HG03571 (cell line): ENCODE data around the gene TPM4.
"Not testable (repeated sequence)": the region's sequence is repeated elsewhere in the genome, so short reads cannot be mapped to it uniquely, and the experiment has no call there.

Experiments used
- ATAC-seq: cut with Tn5 transposase; IDR thresholded peaks from one replicate; pipeline ENCODE4 v1.9.1; 2021; ENCODE audit not compliant: unreplicated experiment

The TPM4 gene

DNA sequence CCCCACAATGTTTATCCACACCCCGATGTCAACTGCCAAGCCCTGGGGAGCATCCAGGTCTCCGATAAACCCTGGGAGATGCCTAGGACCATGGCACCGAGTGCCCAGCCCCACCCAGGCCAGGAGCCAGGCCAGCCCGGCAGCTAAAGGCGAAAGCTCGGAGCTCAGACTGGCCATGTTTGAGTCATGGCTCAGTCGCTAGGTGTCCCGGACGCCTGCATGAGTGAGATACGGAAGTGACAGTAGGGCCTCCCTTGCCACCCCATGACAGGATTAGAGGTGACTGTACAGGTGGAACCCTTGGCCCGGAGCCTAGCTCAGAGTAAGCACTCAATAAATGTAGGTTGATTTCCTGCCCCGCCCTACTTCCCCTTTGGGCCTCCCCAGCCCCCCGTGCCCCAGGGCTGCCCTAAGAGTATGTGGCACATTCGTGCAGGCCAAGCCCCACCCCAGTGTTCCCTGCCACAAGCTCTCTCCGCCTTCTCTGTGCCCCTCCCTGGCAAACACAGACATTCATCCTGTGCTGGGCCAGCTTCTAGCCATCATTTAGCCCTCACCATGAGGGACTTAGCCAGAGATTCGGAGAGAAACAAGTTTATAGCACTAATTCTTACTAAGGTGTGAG lies 5.8 kb upstream of the TPM4 start:
- ATAC-seq, result peak; percentile 58

DNA sequence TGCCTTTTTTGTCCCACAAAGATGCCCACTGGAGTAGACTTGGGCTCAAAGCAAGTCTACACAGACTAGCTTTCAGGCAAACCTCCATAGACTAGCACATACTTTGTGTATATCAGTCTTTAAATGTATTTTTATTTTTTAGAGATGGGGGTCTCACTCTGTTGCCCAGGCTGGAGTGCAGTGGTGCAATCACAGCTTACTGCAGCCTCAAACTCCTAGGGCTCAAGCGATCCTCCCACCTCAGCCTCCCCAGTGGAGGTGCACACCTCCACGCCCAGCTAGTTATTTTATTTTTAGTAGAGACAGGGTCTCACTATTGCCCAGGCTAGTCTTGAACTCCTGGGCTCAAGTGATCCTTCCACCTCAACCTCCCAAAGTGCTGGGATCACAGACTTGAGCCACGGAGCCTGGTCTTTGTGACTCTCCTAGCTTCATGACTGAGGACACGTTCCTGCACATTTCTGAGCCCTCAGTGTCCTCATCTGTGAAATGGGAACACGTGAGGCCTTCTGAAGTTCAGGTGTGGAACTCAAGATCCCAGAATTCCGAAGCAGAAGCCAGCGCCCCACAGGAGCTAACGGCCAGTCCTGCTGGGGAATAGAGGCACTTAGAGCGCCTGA lies 5.1 kb upstream of the TPM4 start:
- ATAC-seq, result no peak

GRCh38 chr19:16073481-16073880 lies 2.8 kb upstream of the TPM4 start:
- no peak for ATAC-seq

DNA sequence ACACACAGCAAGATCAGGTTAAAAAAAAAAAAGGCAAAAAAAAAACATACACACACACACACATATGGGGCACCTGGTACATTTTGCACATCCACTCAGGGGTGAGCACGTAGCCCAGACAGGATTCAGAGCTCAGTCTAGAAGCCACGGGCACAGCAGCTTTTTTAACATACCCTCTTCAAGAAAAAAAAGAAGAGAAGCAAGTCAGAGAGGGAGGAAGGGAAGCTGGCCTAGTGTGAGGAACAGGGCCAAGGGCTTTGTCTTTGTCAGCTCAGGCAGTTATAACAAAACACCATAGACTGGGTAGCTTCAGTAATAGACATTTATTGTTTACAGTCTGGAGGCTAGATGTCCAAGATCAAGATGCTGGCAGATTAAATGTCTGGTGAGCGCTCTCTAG lies 2.3 kb upstream of the TPM4 start:
- ATAC-seq, result no peak

DNA sequence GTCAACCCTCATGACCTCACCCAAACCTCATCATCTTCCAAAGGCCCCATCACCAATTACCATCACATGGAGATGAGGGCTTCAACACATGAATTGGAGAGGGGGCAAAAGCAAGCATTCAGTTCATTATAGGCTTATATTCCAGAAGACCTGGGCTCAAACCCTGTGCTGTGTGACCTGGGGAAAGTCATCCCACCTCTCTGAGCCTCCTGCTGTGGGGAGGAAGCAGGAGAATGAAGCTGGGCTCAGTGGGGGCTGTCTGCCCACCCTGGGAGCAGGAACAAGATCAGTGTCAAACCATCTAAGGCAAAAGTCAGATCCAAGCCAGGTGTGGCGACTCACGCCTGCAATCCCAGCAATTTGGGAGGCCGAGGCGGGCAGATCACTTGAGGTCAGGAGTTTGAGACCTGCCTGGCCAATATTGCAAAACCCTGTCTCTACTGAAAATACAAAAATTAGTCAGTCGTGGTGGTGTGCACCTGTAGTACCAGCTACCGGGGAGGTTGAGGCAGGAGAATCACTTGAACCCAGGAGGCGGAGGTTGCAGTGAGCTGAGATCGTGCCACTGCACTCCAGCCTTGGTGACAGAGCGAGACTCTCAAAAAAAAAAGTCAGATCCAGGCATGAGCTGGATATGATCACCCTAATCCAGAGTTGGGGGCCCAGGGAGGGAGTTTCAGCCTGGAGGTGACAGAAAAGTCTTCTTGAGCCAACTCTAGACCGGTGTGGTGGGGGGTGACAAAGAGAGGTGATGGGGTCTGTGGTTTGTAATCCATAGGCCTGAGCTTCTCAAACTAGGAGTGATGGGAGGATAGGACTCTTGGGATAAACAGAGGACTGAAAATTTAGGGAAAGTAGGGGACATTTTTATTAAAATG lies 1.6 kb upstream of the TPM4 start:
- ATAC-seq, result no peak

DNA sequence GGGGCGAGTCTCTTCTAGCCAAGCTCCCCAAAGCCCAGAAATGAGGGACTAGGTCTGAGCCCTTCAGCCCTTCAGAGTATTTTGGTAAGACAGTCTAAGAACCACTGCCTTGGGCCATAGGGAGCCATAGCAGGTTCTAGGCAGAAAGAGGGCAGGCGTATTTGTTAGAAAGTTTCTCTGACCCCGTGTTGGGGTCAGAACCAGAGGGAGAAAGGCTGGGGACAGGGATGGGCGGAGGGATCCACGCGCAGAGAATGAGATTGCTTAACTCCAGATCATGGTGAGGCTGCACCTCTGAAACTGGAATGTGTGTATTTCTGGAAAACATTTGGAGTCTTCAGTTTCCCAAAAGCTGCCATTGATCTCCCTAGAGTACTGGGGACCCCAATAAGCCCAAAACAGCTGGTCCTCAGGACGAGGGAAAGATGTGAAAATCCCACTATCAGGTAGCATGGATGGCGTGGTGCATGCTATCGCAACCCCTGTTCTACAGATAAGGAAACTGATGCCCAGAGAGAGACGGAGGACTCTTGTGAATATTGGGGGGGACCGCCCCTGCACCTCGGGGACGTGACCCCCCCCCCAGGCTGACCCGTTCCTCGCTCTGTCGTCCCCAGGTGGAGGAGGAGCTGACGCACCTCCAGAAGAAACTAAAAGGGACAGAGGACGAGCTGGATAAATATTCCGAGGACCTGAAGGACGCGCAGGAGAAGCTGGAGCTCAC lies 703 bp upstream of the TPM4 start:
- no peak for ATAC-seq

DNA sequence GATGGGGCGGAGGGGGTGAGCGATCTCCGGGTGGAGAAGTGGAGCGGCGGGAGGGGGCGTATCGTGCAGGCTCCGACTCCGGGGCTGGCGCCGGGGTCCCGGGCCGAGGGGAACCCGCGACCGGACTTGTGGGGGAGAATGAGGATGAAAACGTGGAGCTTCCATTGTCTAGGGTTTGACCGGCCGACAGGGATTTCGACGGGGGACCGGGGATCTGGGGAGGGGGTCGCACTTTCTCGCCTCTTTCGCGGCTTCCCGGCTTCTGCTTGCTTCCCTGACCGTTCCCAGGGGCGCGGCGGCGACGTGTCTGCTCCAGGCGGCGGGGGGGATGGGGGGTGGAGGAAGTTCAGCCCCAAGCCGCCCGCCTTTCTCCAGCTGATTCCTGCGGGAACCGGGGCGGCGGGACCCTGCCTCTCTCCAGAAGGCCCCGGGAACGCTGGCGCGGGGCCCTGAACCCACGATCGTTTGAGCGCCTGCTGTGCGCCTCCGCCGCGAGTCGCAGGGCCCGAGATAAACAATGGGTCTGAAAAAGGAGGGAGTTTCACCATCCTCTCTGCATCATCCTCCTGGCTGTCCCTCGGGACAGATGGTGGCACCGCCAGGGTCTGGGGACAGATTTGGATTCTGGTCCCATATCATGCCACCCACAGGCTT lies 790 bp downstream of the TPM4 start:
- no peak for ATAC-seq

- ATAC-seq, result no peak
These were observed 1.9 kb downstream of the TPM4 start for GRCh38 chr19:16077984-16078758.

- ATAC-seq, result no peak
These were observed 2.7 kb downstream of the TPM4 start for GRCh38 chr19:16078759-16079707.

DNA sequence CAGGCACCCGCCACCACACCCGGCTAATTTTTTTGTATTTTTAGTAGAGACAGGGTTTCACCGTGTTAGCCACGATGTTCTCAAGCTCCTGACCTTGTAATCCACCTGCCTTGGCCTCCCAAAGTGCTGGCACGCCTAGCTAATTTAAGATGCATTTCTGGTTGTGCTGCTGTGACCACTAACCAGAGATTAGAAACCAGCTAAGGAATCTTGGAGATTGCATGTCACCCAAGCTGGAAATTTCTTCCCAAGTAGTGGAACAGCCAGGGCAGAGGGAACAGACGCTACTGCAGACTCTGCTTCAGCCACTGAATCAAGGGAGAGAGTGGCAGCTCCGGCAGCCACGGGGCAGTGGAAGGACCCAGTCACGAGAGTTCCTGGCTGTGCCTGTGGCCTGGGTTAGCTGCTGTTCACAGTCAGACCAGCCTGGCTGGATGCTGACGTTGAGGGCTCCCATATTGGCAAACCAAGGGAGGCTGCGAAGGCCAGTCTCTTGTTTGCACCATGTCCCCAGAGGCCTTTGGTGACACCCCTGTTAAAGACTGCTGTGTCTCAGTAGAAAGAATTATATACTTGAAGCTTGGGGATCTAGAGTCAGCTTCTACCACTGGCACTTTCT lies 7.9 kb downstream of the TPM4 start:
- ATAC-seq, result no peak

GRCh38 chr19:16085115-16085514 lies 8.8 kb downstream of the TPM4 start:
- no peak for ATAC-seq

GRCh38 chr19:16087404-16087803 lies 11.1 kb downstream of the TPM4 start:
- ATAC-seq, result not testable (repeated sequence)

DNA sequence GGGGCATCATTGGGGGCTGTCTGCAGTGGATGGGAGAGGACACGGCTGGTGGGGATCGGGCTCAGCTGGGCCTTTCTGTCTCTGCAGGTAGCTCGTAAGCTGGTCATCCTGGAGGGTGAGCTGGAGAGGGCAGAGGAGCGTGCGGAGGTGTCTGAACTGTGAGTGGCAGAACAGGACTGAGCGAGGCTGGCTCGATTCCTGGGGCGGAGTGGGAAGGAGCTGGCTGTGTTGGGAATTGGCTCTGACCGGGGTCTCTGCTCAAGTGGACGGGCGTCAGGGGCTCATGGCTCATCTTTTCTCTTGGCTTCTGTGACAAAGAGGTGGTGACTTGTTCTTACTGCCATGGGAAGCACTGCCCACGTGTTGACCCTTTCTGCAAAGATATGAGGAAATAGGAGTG lies 11.6 kb downstream of the TPM4 start:
- no peak for ATAC-seq

GRCh38 chr19:16088351-16089009 lies 12.2 kb downstream of the TPM4 start:
- no peak for ATAC-seq

DNA sequence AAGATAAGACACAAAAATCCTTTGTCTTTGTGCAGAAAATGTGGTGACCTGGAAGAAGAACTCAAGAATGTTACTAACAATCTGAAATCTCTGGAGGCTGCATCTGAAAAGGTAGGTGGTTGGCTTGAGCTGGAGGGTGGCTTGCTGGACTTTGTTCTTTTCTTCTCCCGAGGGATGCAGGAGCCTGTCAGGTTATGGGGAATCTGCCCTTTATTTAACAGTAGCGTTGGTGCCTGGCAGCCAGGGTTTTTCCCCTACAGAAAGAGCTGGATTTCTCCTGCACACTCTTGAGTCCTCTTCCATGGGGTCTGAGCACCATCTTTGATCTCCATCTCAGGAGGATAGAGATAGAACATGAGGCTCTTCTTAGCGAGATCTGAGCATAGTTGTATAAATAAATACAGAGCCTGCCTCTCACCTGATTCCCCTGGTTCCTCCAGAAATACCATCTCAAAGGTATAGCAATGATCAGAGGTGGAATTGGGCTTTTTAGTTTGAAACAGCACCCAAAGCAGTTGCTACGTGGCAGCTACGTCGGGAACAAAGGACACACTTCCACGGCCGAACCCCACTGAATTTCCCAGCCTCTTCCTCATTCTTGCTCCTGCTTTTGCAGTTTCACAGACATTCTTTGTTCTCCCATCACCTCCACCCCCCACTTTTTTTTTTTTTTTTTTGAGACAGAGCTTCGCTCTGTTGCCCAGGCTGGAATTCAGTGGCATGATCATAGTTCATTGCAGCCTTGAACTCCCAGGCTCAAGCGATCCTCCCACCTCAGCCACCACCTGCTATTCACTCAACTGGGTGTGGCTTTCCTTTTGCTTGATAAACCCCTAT lies 12.9 kb downstream of the TPM4 start:
- ATAC-seq, result no peak

DNA sequence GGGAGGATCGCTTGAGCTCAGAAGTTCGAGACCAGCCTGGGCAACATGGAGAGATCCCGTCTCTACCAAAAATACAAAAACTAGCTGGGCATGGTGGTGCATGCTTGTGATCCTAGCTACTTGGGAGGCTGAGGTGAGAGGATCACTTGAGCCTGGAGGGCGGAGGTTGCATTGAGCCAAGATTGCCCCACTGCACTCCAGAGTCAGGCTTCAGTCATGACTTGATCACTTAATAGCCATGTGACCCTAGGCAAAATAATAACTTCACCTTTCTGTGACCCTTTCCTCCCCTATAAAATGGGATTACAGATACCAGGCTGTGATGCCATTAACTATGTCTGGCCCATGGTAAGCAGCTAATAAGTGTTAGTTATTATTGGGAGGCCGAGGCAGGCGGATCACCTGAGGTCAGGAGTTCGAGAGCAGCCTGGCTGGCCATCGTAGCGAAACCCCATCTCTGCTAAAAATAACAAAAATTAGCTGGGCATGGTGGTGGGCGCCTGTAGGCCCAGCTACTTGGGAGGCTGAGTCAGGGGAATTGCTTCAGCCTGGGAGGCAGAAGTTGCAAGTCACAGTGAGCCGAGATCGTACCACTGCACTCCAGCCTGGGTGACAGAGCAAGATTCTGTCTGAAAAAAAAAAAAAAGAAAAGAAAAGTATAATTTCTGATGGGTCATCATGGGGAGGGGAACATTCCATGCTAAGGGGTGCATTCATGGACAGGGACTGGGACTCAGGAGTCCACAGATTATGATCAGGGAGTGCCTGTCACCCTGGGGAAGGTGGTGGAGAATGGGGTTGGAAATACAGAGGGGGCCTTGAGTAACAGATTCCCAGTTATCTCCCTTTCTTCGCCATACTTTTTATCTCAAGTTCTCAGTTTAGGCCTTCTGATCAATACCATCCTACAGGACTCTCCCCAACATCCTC lies 15.5 kb downstream of the TPM4 start:
- ATAC-seq, result no peak
